Calu3 (cell line): ENCODE measurements around the gene GPATCH8. TPM values are rescaled to one million over a fixed set of nuclear protein-coding genes. Genes with fewer than 3 reads are reported as not detected.

Experiments
- BruUV-seq: library from RNA; stranded (reverse); fragments of 400-500 nt; replicated peaks from 2 replicates; lab custom pipeline; 2021; lab: Mats Ljungman, UMichigan
- CTCF ChIA-PET: fragments of 300-600 bp; sonication (Branson Sonifier 250); formaldehyde crosslinking; loops from one replicate; lab custom pipeline; 2022; ENCODE audit warnings: antibody characterized with exemption; lab: Charles Lee
- DNase-seq: peaks from one replicate; pipeline ENCODE4 v3.0.0; 2022
- H3K27ac Mint-ChIP-seq: one replicate; pipeline ENCODE4 v1.8.0; 2022; ENCODE audit warnings: mixed read lengths; ENCODE audit not compliant: unreplicated experiment
- H3K27me3 Mint-ChIP-seq: one replicate; pipeline ENCODE4 v1.8.0; 2022; ENCODE audit warnings: mixed read lengths; ENCODE audit not compliant: unreplicated experiment
- H3K36me3 Mint-ChIP-seq: one replicate; pipeline ENCODE4 v1.8.0; 2022; ENCODE audit warnings: mild to moderate bottlenecking, moderate library complexity, mixed read lengths; ENCODE audit not compliant: insufficient read depth, unreplicated experiment
- H3K4me1 Mint-ChIP-seq: one replicate; pipeline ENCODE4 v1.8.0; 2022; ENCODE audit warnings: mild to moderate bottlenecking, low read depth, mixed read lengths; ENCODE audit not compliant: unreplicated experiment
- H3K4me3 Mint-ChIP-seq: one replicate; pipeline ENCODE4 v1.8.0; 2022; ENCODE audit warnings: mild to moderate bottlenecking, low read depth, moderate library complexity, mixed read lengths; ENCODE audit not compliant: unreplicated experiment
- H3K9me3 Mint-ChIP-seq: one replicate; pipeline ENCODE4 v1.8.0; 2022; ENCODE audit warnings: low read depth, mixed read lengths; ENCODE audit not compliant: unreplicated experiment
- intact Hi-C: fragments of 100-400 bp; cut with micrococcal nuclease; formaldehyde crosslinking; loops from one replicate; pipeline ENCODE4 v1.10.0; 2022; ENCODE audit not compliant: unreplicated experiment
- total RNA-seq: library from RNA; stranded (reverse); gene quantifications from 2 replicates; pipeline ENCODE4 v1.2.3, GENCODE V29; 2022
- TF ChIP-seq, protein P1 (sequence below): fragments of 200-600 bp; IDR thresholded peaks from one replicate; pipeline ENCODE4 v1.8.0; 2022; ENCODE audit warnings: antibody characterized with exemption; ENCODE audit not compliant: unreplicated experiment

Gene GPATCH8
- total RNA-seq, 1 experiment from 2014 or later: 60.1 TPM

DNA sequence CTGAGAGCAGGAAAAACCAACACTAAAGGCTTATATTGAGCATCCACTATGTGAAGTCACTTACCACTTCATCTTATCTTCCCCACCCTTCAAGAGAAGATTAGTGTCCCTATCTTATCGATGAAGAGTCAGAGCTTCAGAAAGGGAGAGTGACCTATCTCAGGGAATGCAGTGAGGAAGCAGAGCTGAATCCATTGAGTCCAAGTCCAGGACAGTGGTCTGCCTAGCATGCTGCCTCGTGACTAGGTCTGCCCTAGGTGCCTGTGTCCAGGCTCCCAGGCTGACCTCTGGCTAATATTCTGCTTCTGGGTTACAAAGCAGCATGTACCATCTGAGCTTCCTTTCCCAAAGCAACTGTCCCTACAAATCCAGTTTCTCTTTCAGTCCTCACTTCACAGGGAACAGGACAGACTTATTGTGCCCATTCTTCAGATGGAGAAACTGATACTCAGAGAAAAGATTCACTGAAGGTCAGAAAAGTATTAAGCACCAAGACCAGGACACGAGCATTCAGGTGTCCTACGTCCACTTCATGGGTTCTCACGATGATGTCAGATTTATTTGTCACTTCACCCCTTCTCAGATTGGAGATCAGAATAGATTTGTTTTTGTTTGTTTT is 40.8 kb upstream of the GPATCH8 start:
- no peak for DNase-seq
- H3K27ac Mint-ChIP-seq: peak overlapping the region; percentile 61
- CTCF ChIA-PET: interaction anchor here (0.6 to 2.1 kb wide), 8 partner anchors 9 to 688 kb away, joined by 3 to 9 read pairs (median 4); partner anchors contain the start of gene FZD2
- peak overlapping the region; percentile 54 for H3K4me3 Mint-ChIP-seq
- no peaks in the 10 kb centered on the region for H3K9me3 Mint-ChIP-seq
- H3K36me3 Mint-ChIP-seq: peaks cover 12% of the 10 kb centered on the region
- no TSS peak for BruUV-seq
- no peaks in the 10 kb centered on the region for H3K27me3 Mint-ChIP-seq
- intact Hi-C loops: no loop called here
- TF ChIP-seq, protein P1, sequence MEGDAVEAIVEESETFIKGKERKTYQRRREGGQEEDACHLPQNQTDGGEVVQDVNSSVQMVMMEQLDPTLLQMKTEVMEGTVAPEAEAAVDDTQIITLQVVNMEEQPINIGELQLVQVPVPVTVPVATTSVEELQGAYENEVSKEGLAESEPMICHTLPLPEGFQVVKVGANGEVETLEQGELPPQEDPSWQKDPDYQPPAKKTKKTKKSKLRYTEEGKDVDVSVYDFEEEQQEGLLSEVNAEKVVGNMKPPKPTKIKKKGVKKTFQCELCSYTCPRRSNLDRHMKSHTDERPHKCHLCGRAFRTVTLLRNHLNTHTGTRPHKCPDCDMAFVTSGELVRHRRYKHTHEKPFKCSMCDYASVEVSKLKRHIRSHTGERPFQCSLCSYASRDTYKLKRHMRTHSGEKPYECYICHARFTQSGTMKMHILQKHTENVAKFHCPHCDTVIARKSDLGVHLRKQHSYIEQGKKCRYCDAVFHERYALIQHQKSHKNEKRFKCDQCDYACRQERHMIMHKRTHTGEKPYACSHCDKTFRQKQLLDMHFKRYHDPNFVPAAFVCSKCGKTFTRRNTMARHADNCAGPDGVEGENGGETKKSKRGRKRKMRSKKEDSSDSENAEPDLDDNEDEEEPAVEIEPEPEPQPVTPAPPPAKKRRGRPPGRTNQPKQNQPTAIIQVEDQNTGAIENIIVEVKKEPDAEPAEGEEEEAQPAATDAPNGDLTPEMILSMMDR: no peak
- peaks cover 68% of the 10 kb centered on the region for H3K4me1 Mint-ChIP-seq

- Mint-ChIP-seq H3K27me3 (no peaks in the 10 kb centered on the region), H3K4me1 (peaks cover 61% of the 10 kb centered on the region), H3K9me3 (no peaks in the 10 kb centered on the region), H3K27ac (peak overlapping the region; percentile 61), H3K4me3 (peak overlapping the region; percentile 54), H3K36me3 (peaks cover 12% of the 10 kb centered on the region)
- intact Hi-C loops: no loop called here
- TF ChIP-seq, protein P1: no peak
- no TSS peak for BruUV-seq
- CTCF ChIA-PET: interaction anchor here (0.7 to 2.1 kb wide), 6 partner anchors 8 to 313 kb away, joined by 3 to 9 read pairs (median 4); partner anchors contain the start of gene FZD2
- peak; percentile 81 for DNase-seq
Measured at GRCh38 chr17:44543213-44543904, 40.2 kb upstream of the GPATCH8 start.

DNA sequence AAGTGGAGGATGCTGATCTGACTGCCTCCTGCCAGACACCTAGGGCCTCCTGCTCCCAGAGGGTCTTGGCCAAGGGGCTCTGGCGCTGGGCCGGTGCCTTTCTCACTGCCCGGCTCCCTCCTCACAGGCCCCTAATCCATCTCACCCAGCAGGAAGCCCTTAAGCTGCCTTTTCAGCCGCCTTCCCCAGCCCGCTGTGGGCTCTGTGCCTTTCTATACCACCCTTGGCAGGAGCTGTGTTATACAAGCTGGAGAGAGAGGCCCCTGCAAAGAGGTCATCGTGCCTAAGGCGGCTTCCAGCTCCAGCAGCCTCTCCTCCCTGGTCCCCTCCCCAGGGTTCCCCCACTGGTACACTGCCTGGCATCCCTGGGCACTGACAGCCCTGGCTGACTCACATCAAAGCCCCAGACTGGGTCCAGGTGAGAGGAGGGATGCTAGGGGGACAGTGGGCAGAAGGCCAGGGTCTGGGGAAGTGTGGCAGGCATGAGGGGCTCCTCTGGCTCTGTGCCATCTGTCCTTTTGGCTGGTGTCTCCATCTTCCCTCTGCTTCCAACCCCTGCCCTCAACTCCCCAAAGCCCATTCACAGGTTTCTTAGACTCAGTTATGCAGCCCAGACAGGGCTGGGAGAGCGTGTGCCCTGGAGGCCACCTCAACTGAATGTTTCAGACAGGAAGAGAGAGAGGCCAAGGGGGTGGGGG is 38.8 kb upstream of the GPATCH8 start:
- H3K4me3 Mint-ChIP-seq: no peak overlapping the region
- no TSS peak for BruUV-seq
- peaks cover 12% of the 10 kb centered on the region for H3K36me3 Mint-ChIP-seq
- peaks cover 55% of the 10 kb centered on the region for H3K4me1 Mint-ChIP-seq
- no peaks in the 10 kb centered on the region for H3K27me3 Mint-ChIP-seq
- TF ChIP-seq, protein P1: no peak
- intact Hi-C loops: no loop called here
- peak overlapping the region; percentile 61 for H3K27ac Mint-ChIP-seq
- H3K9me3 Mint-ChIP-seq: no peaks in the 10 kb centered on the region
- CTCF ChIA-PET: no interaction called here
- no peak for DNase-seq

- Mint-ChIP-seq H3K36me3 (peaks cover 12% of the 10 kb centered on the region), H3K27ac (no peak overlapping the region), H3K27me3 (no peaks in the 10 kb centered on the region), H3K4me3 (no peak overlapping the region), H3K4me1 (peaks cover 51% of the 10 kb centered on the region), H3K9me3 (no peaks in the 10 kb centered on the region)
- CTCF ChIA-PET: interaction anchor here (0.8 to 1.1 kb wide), 2 partner anchors 13 to 47 kb away, joined by 3 to 4 read pairs; no protein-coding TSS in a partner anchor
- no peak for DNase-seq
- TF ChIP-seq, protein P1: no peak
- BruUV-seq: no TSS peak
- intact Hi-C loops: no loop called here
Measured at GRCh38 chr17:44540246-44541084, 37.3 kb upstream of the GPATCH8 start.
